Right atrium auricular region (tissue), 2 donors: ENCODE results near the gene DNLZ. TPM values are rescaled to one million over a fixed set of nuclear protein-coding genes. Genes with fewer than 3 reads are reported as not detected.

Experiments used
- DNase-seq: peaks from one replicate; pipeline ENCODE4 v3.0.0-alpha.2; 2019; ENCODE audit warnings: low spot score
- H3K27ac ChIP-seq, 2 donors: fragments of 200-600 bp; sonication (generic); 1 replicate in 1 of 2; 2 replicates in 1 of 2; pipeline ENCODE4 v1.5.1; 2016 to 2019
- H3K27me3 ChIP-seq, 2 donors: fragments of 200-600 bp; sonication (generic); one replicate each; pipeline versions ENCODE4 v1.5.1 to v1.6.0; 2017 to 2019
- H3K36me3 ChIP-seq: fragments of 200-600 bp; sonication (generic); one replicate; pipeline ENCODE4 v1.5.1; 2016
- H3K4me1 ChIP-seq, 2 donors: fragments of 200-600 bp; sonication (generic); one replicate each; pipeline versions ENCODE4 v1.5.1 to v1.6.0; 2017 to 2019
- H3K4me3 ChIP-seq, 2 donors: fragments of 200-600 bp; sonication (generic); 1 replicate in 1 of 2; 2 replicates in 1 of 2; pipeline ENCODE4 v1.5.1; 2017 to 2019; ENCODE audit warnings: mild to moderate bottlenecking in 1 of 2, moderate library complexity in 1 of 2
- H3K9me3 ChIP-seq, 2 donors: fragments of 200-600 bp; sonication (generic); one replicate each; pipeline ENCODE4 v1.5.1; 2019
- CTCF ChIP-seq, 2 donors: fragments of 200-600 bp; sonication (generic); IDR thresholded peaks; one replicate each; pipeline ENCODE4 v1.5.1; 2019; ENCODE audit warnings: antibody characterized with exemption in 2 of 2
- total RNA-seq, 2 donors: library from RNA; depleted of rRNA; stranded (reverse); fragments of >200 nt; gene quantifications; one replicate each; pipeline ENCODE4 v1.1.0, GENCODE V29; 2016

Gene DNLZ
- total RNA-seq, 2 donors from 2014 or later = 15.4 to 36.6 TPM

GRCh38 chr9:136397643-136398042 lies 34.1 kb upstream of the DNLZ start:
- Histone ChIP-seq H3K36me3 (peaks cover 37% of the 10 kb centered on the region), H3K4me3 (no peak overlapping the region), H3K27ac (no peak overlapping the region), H3K9me3 (no peaks in the 10 kb centered on the region), H3K4me1 (peaks cover 0 to 21% of the 10 kb centered on the region in 2 donors), H3K27me3 (no peaks in the 10 kb centered on the region)
- no peak for TF ChIP-seq CTCF (IDR thresholded peaks at IDR 0.05)
- DNase-seq = no peak

- no peaks in the 10 kb centered on the region for H3K27me3 ChIP-seq
- no peak overlapping the region for H3K27ac ChIP-seq
- no peak for DNase-seq
- no peak for TF ChIP-seq CTCF (IDR thresholded peaks at IDR 0.05)
- H3K4me3 ChIP-seq = no peak overlapping the region
- H3K4me1 ChIP-seq = peaks cover 0 to 21% of the 10 kb centered on the region in 2 donors
- H3K9me3 ChIP-seq = no peaks in the 10 kb centered on the region
- peaks cover 50% of the 10 kb centered on the region for H3K36me3 ChIP-seq
These were observed 32.6 kb upstream of the DNLZ start for GRCh38 chr9:136396219-136396515.

GRCh38 chr9:136395345-136396218 lies 32.0 kb upstream of the DNLZ start:
- Histone ChIP-seq H3K27me3 (no peaks in the 10 kb centered on the region), H3K36me3 (peaks cover 50% of the 10 kb centered on the region), H3K4me3 (no peak overlapping the region), H3K9me3 (no peaks in the 10 kb centered on the region), H3K4me1 (peaks cover 0 to 19% of the 10 kb centered on the region in 2 donors), H3K27ac (no peak overlapping the region)
- TF ChIP-seq CTCF (IDR thresholded peaks at IDR 0.05) = no peak
- DNase-seq = no peak

GRCh38 chr9:136395020-136395340 lies 31.4 kb upstream of the DNLZ start:
- Histone ChIP-seq H3K36me3 (peaks cover 50% of the 10 kb centered on the region), H3K4me1 (peaks cover 0 to 15% of the 10 kb centered on the region in 2 donors), H3K27me3 (no peaks in the 10 kb centered on the region), H3K27ac (no peak overlapping the region), H3K4me3 (no peak overlapping the region), H3K9me3 (no peaks in the 10 kb centered on the region)
- no peak for TF ChIP-seq CTCF (IDR thresholded peaks at IDR 0.05)
- no peak for DNase-seq

GRCh38 chr9:136394312-136395019 lies 30.9 kb upstream of the DNLZ start:
- Histone ChIP-seq H3K4me1 (peaks cover 0 to 13% of the 10 kb centered on the region in 2 donors), H3K4me3 (no peak overlapping the region), H3K36me3 (peaks cover 53% of the 10 kb centered on the region), H3K9me3 (no peaks in the 10 kb centered on the region), H3K27me3 (no peaks in the 10 kb centered on the region), H3K27ac (no peak overlapping the region)
- DNase-seq = no peak
- no peak for TF ChIP-seq CTCF (IDR thresholded peaks at IDR 0.05)
